ENCODE results near the gene ZSCAN20. TPM values are rescaled to one million over a fixed set of nuclear protein-coding genes. Genes with fewer than 3 reads are reported as not detected.

The ZSCAN20 gene
- 6.7 and 7.1 TPM in 2 replicates for total RNA-seq

GRCh38 chr1:33472269-33472980 is at the start of gene ZSCAN20:
TSS of gene ZSCAN20 (plus strand) at chr1:33472645. CDS start at chr1:33479289, 6,644 bp downstream.

GRCh38 chr1:33430692-33431593 is 41.5 kb upstream of the ZSCAN20 start, which contains the start of gene PHC2:
TSS of gene PHC2 (minus strand) at chr1:33431095. CDS start at chr1:33375539, 55,556 bp downstream.

Other genes with a start within 250 kb of the ZSCAN20 start
- gene ZNF362, start 216.2 kb upstream of the ZSCAN20 start, total RNA-seq: 14.2 and 24.2 TPM in 2 replicates
- 1.0 TPM in 1 of 2 replicates, not detected in the other for gene A3GALT2, start 151.5 kb upstream of the ZSCAN20 start, total RNA-seq
- gene PHC2, start 41.5 kb upstream of the ZSCAN20 start, total RNA-seq: 211 and 259 TPM in 2 replicates

Measured in epithelial cell of alveolus of lung (primary cell).